SK-N-SH treated with all-trans-retinoic acid at 6 μM for 48 hours (cell line): ENCODE measurements around the gene ARHGAP45.

ENCODE experiments used
- ATAC-seq: fragments of 200-7000 bp; cut with Tn5 transposase; 3 replicates; pipeline ENCODE4 v1.9.1; 2020; ENCODE audit warnings: mild to moderate bottlenecking, moderate library complexity
- ARNTL ChIP-seq: fragments of 450-650 bp; formaldehyde crosslinking; IDR thresholded peaks from 2 replicates; pipeline ENCODE4 v1.5.0; 2020; ENCODE audit warnings: low read depth, mild to moderate bottlenecking, moderate library complexity, borderline replicate concordance
- BACH2 ChIP-seq: fragments of 250-450 bp; sonication (Bioruptor Pico); IDR thresholded peaks from 2 replicates; pipeline ENCODE4 v1.9.0; 2021; ENCODE audit warnings: mild to moderate bottlenecking, borderline replicate concordance
- CREB5 ChIP-seq: fragments of 250-450 bp; sonication (Bioruptor Pico); IDR thresholded peaks from 2 replicates; pipeline ENCODE4 v1.5.1; 2020; ENCODE audit warnings: low read depth, mild to moderate bottlenecking, moderate library complexity
- CSDC2 ChIP-seq: fragments of 250-450 bp; sonication (Bioruptor Pico); IDR thresholded peaks from 2 replicates; pipeline ENCODE4 v1.5.0; 2020; ENCODE audit warnings: mild to moderate bottlenecking, moderate library complexity
- CSRNP3 ChIP-seq: fragments of 250-450 bp; sonication (Bioruptor Pico); IDR thresholded peaks from 2 replicates; pipeline ENCODE4 v1.5.1; 2021; ENCODE audit warnings: mild to moderate bottlenecking, moderate library complexity
- ESRRG ChIP-seq: fragments of 250-450 bp; sonication (Bioruptor Pico); IDR thresholded peaks from 2 replicates; pipeline ENCODE4 v1.6.1; 2021; ENCODE audit warnings: mild to moderate bottlenecking
- GLIS3 ChIP-seq: fragments of 250-450 bp; sonication (Bioruptor Pico); IDR thresholded peaks from 2 replicates; pipeline ENCODE4 v1.5.0; 2020; ENCODE audit warnings: mild to moderate bottlenecking, moderate library complexity
- ISL1 ChIP-seq: fragments of 250-450 bp; sonication (Bioruptor Pico); IDR thresholded peaks from 2 replicates; pipeline ENCODE4 v2.1.2; 2022; ENCODE audit warnings: mild to moderate bottlenecking, moderate library complexity
- OSR1 ChIP-seq: fragments of 250-450 bp; sonication (Bioruptor Pico); IDR thresholded peaks from 2 replicates; pipeline ENCODE4 v1.8.0; 2022; ENCODE audit warnings: moderate library complexity, mild to moderate bottlenecking, inconsistent platforms
- PATZ1 ChIP-seq: fragments of 250-450 bp; sonication (Bioruptor Pico); IDR thresholded peaks from 2 replicates; pipeline ENCODE4 v1.8.0; 2020; ENCODE audit warnings: mild to moderate bottlenecking, moderate library complexity, borderline replicate concordance
- POU6F1 ChIP-seq: fragments of 250-450 bp; sonication (Bioruptor Pico); IDR thresholded peaks from 2 replicates; pipeline ENCODE4 v1.8.0; 2021; ENCODE audit warnings: low read depth, mild to moderate bottlenecking, moderate library complexity, borderline replicate concordance
- PPARA ChIP-seq: fragments of 250-450 bp; sonication (Bioruptor Pico); IDR thresholded peaks from 2 replicates; pipeline ENCODE4 v1.5.0; 2020; ENCODE audit warnings: mild to moderate bottlenecking, borderline replicate concordance
- RARB ChIP-seq: fragments of 250-450 bp; sonication (Bioruptor Pico); IDR thresholded peaks from 2 replicates; pipeline ENCODE4 v1.8.0; 2021; ENCODE audit warnings: mild to moderate bottlenecking, moderate library complexity
- SNAI2 ChIP-seq: fragments of 250-450 bp; sonication (Bioruptor Pico); IDR thresholded peaks from 2 replicates; pipeline ENCODE4 v1.5.0; 2020; ENCODE audit warnings: mild to moderate bottlenecking, moderate library complexity
- TCF4 ChIP-seq: fragments of 250-450 bp; sonication (Bioruptor Pico); IDR thresholded peaks from 2 replicates; pipeline ENCODE4 v1.8.0; 2021; ENCODE audit warnings: mild to moderate bottlenecking, moderate library complexity, borderline replicate concordance
- TOX ChIP-seq: fragments of 250-450 bp; sonication (Bioruptor Pico); IDR thresholded peaks from 2 replicates; pipeline ENCODE4 v1.8.0; 2021; ENCODE audit warnings: mild to moderate bottlenecking, moderate library complexity, borderline replicate concordance
- TSHZ2 ChIP-seq: fragments of 250-450 bp; sonication (Bioruptor Pico); IDR thresholded peaks from 2 replicates; pipeline ENCODE4 v1.5.0; 2020; ENCODE audit warnings: mild to moderate bottlenecking, moderate library complexity
- ZC3H10 ChIP-seq: fragments of 250-450 bp; sonication (Bioruptor Pico); IDR thresholded peaks from 2 replicates; pipeline ENCODE4 v1.5.1; 2021; ENCODE audit warnings: mild to moderate bottlenecking, moderate library complexity
- ZFP3 ChIP-seq: fragments of 250-450 bp; sonication (Bioruptor Pico); IDR thresholded peaks from 2 replicates; pipeline ENCODE4 v1.5.0; 2020; ENCODE audit warnings: mild to moderate bottlenecking, moderate library complexity
- ZFP30 ChIP-seq: fragments of 450-650 bp; formaldehyde crosslinking; IDR thresholded peaks from 2 replicates; pipeline ENCODE4 v1.5.0; 2022; ENCODE audit warnings: mild to moderate bottlenecking, moderate library complexity
- ZNF565 ChIP-seq: fragments of 450-650 bp; formaldehyde crosslinking; conservative IDR thresholded peaks from 2 replicates; pipeline ENCODE4 v1.5.0; 2020; ENCODE audit warnings: low read depth, mild to moderate bottlenecking, moderate library complexity
- ZNF70 ChIP-seq: fragments of 450-650 bp; formaldehyde crosslinking; IDR thresholded peaks from 2 replicates; pipeline ENCODE4 v1.5.0; 2020; ENCODE audit warnings: mild to moderate bottlenecking, moderate library complexity
- ZNF8 ChIP-seq: fragments of 450-650 bp; formaldehyde crosslinking; IDR thresholded peaks from 2 replicates; pipeline ENCODE4 v1.5.0; 2020; ENCODE audit warnings: mild to moderate bottlenecking, moderate library complexity

The ARHGAP45 gene

GRCh38 chr19:1037621-1038064 is 29.3 kb upstream of the ARHGAP45 start:
- no peak for ATAC-seq
- TF ChIP-seq RARB = no peak
- no peak for TF ChIP-seq PATZ1 (CRISPR knock-in tag)
- TF ChIP-seq BACH2 (CRISPR knock-in tag) = no peak
- TF ChIP-seq ZNF70 (CRISPR knock-in tag) = no peak
- TF ChIP-seq ZFP30 (CRISPR knock-in tag) = no peak
- no peak for TF ChIP-seq SNAI2 (CRISPR knock-in tag)
- TF ChIP-seq ARNTL (CRISPR knock-in tag) = no peak
- no peak for TF ChIP-seq ZNF565
- no peak for TF ChIP-seq TOX (CRISPR knock-in tag)
- TF ChIP-seq ESRRG = no peak
- no peak for TF ChIP-seq ZNF8 (CRISPR knock-in tag)
- no peak for TF ChIP-seq CSDC2 (CRISPR knock-in tag)

- peak; percentile 0; the same call in 2 of the 3 replicates for ATAC-seq
- TF ChIP-seq RARB (no peak), ZFP3 (CRISPR knock-in tag) (peak; percentile 100)
Measured at GRCh38 chr19:1038978-1039645, 27.9 kb upstream of the ARHGAP45 start.

- TF ChIP-seq TSHZ2 (CRISPR knock-in tag) (no peak), ZFP30 (CRISPR knock-in tag) (no peak), CSDC2 (CRISPR knock-in tag) (peak; percentile 77; the same call in 1 of the 2 replicates), TOX (CRISPR knock-in tag) (no peak; the same call in 1 of the 2 replicates), BACH2 (CRISPR knock-in tag) (no peak), GLIS3 (CRISPR knock-in tag) (peak; percentile 89), OSR1 (CRISPR knock-in tag) (no peak), ZNF8 (CRISPR knock-in tag) (no peak), ARNTL (CRISPR knock-in tag) (no peak), CREB5 (no peak), SNAI2 (CRISPR knock-in tag) (no peak), ZNF70 (CRISPR knock-in tag) (no peak), TCF4 (no peak), ZFP3 (CRISPR knock-in tag) (no peak), RARB (peak; percentile 81), CSRNP3 (CRISPR knock-in tag) (0 out of 2 replicates have a peak, but pooled peaks have one; percentile 23), PATZ1 (CRISPR knock-in tag) (peak; percentile 83; the same call in 1 of the 2 replicates), ISL1 (CRISPR knock-in tag) (no peak), ZNF565 (no peak), PPARA (no peak), ESRRG (no peak), ZC3H10 (peak; percentile 84), POU6F1 (CRISPR knock-in tag) (no peak)
- ATAC-seq = peak; percentile 83
Measured at GRCh38 chr19:1039646-1040475, 27.1 kb upstream of the ARHGAP45 start, which contains the start of gene ABCA7. ABCA7 (plus strand) TSS chr19:1040107; CDS start chr19:1041362, 1,255 bp downstream.
